GM10266 (cell line): Measurements from ENCODE around the gene PCDHGB3.
A peak's percentile ranks its signal among the peaks of the same experiment; 100 is the strongest.

Source experiments
- DNase-seq: peaks from one replicate; pipeline ENCODE4 v3.0.0; 2012; ENCODE audit errors: extremely low spot score
- TF ChIP-seq, protein P1 (sequence below): IDR thresholded peaks from 2 replicates; pipeline ENCODE4 v1.5.1; 2012; ENCODE audit warnings: mild to moderate bottlenecking, low read depth; ENCODE audit not compliant: control insufficient read depth, insufficient read depth; ENCODE audit errors: missing control alignments

Gene PCDHGB3

GRCh38 chr5:141349917-141350619 is 20.0 kb upstream of the PCDHGB3 start, which contains the start of gene PCDHGB1:
Gene PCDHGB1 (plus strand): TSS chr5:141350099. CDS start chr5:141350261, 162 bp downstream.
- TF ChIP-seq, protein P1, sequence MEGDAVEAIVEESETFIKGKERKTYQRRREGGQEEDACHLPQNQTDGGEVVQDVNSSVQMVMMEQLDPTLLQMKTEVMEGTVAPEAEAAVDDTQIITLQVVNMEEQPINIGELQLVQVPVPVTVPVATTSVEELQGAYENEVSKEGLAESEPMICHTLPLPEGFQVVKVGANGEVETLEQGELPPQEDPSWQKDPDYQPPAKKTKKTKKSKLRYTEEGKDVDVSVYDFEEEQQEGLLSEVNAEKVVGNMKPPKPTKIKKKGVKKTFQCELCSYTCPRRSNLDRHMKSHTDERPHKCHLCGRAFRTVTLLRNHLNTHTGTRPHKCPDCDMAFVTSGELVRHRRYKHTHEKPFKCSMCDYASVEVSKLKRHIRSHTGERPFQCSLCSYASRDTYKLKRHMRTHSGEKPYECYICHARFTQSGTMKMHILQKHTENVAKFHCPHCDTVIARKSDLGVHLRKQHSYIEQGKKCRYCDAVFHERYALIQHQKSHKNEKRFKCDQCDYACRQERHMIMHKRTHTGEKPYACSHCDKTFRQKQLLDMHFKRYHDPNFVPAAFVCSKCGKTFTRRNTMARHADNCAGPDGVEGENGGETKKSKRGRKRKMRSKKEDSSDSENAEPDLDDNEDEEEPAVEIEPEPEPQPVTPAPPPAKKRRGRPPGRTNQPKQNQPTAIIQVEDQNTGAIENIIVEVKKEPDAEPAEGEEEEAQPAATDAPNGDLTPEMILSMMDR: peak; percentile 49

DNA sequence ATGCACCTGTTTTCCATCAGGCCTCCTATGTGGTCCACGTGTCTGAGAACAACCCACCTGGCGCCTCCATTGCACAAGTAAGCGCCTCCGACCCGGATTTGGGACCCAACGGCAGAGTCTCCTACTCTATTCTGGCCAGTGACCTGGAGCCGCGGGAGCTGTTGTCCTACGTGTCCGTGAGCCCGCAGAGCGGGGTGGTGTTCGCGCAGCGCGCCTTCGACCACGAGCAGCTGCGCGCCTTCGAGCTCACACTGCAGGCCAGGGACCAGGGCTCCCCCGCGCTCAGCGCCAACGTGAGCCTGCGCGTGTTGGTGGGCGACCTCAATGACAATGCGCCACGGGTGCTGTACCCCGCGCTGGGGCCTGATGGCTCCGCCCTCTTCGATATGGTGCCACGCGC is 18.5 kb upstream of the PCDHGB3 start:
- TF ChIP-seq, protein P1: no peak
- no peak for DNase-seq

More at GRCh38 chr5:141349917-141350619, 20.0 kb upstream of the PCDHGB3 start, which contains the start of gene PCDHGB1:
- peak; percentile 59 for DNase-seq

GRCh38 chr5:141354900-141355469 is 15.1 kb upstream of the PCDHGB3 start, which contains the start of gene PCDHGA4:
Gene PCDHGA4 (plus strand): TSS chr5:141355021. CDS start chr5:141355108, 87 bp downstream.
- no peak for DNase-seq
- TF ChIP-seq, protein P1: peak; percentile 7

GRCh38 chr5:141355641-141356040 is 14.4 kb upstream of the PCDHGB3 start:
- TF ChIP-seq, protein P1: no peak
- DNase-seq: no peak

- DNase-seq: no peak
- TF ChIP-seq, protein P1: no peak
Observed at GRCh38 chr5:141356133-141356532, 13.9 kb upstream of the PCDHGB3 start.

- DNase-seq: no peak
- TF ChIP-seq, protein P1: no peak
Observed at GRCh38 chr5:141356950-141357349, 13.1 kb upstream of the PCDHGB3 start.
